HG03135 (cell line): ENCODE measurements around the gene DUSP28.

ENCODE experiments used
- ATAC-seq: cut with Tn5 transposase; IDR thresholded peaks from one replicate; pipeline ENCODE4 v1.9.1; 2021; ENCODE audit warnings: mild to moderate bottlenecking, moderate library complexity; ENCODE audit not compliant: unreplicated experiment

The DUSP28 gene

GRCh38 chr2:240597419-240598181 lies 37.4 kb downstream of the DUSP28 start:
- no peak for ATAC-seq

- no peak for ATAC-seq
These were observed 38.3 kb downstream of the DUSP28 start for GRCh38 chr2:240598311-240598911.

GRCh38 chr2:240599141-240599583 lies 39.0 kb downstream of the DUSP28 start:
- ATAC-seq = no peak

GRCh38 chr2:240600451-240600961 lies 40.3 kb downstream of the DUSP28 start:
- ATAC-seq = no peak

GRCh38 chr2:240601061-240601830 lies 41.1 kb downstream of the DUSP28 start:
- ATAC-seq = no peak

- no peak for ATAC-seq
These were observed 41.6 kb downstream of the DUSP28 start for GRCh38 chr2:240601831-240602160.

GRCh38 chr2:240602266-240603050 lies 42.3 kb downstream of the DUSP28 start:
- no peak for ATAC-seq

- ATAC-seq = no peak
These were observed 43.1 kb downstream of the DUSP28 start for GRCh38 chr2:240603081-240603835.

- no peak for ATAC-seq
These were observed 43.7 kb downstream of the DUSP28 start for GRCh38 chr2:240603846-240604245.

GRCh38 chr2:240604291-240604938 lies 44.3 kb downstream of the DUSP28 start:
- ATAC-seq = no peak

- no peak for ATAC-seq
These were observed 45.0 kb downstream of the DUSP28 start for GRCh38 chr2:240604939-240605716.

GRCh38 chr2:240605867-240606743 lies 45.9 kb downstream of the DUSP28 start:
- no peak for ATAC-seq

- ATAC-seq = no peak
These were observed 51.5 kb downstream of the DUSP28 start for GRCh38 chr2:240611601-240612210.
